HepG2 (cell line): ENCODE results near the gene ODC1. TPM values are rescaled to one million over a fixed set of nuclear protein-coding genes. Genes with fewer than 3 reads are reported as not detected.

Experiments
- AHR ChIP-seq: IDR thresholded peaks from 2 replicates; pipeline ENCODE4 v1.6.1; 2018; ENCODE audit warnings: missing genetic modification reagents, missing compliant biosample characterization
- ATF3 ChIP-seq: sonication (generic); formaldehyde crosslinking; IDR thresholded peaks from 2 replicates; pipeline ENCODE4 v1.4.0; 2020; ENCODE audit warnings: missing genetic modification reagents
- CREB1 ChIP-seq, 2 experiments: fragments of 450-650 bp in 1 of 2; IDR thresholded peaks; 2 replicates each; pipeline ENCODE4 v1.6.1; 2016 to 2017; ENCODE audit warnings: control low read depth in 1 of 2, mild to moderate bottlenecking in 1 of 2, missing compliant biosample characterization in 1 of 2, missing genetic modification characterization in 1 of 2
- ESRRA ChIP-seq: sonication (generic); formaldehyde crosslinking; IDR thresholded peaks from 2 replicates; pipeline ENCODE4 v1.5.1; 2020; ENCODE audit warnings: mild to moderate bottlenecking, low read depth, missing genetic modification reagents
- GABPB1 ChIP-seq: IDR thresholded peaks from 2 replicates; pipeline ENCODE4 v1.6.1; 2016; ENCODE audit warnings: mild to moderate bottlenecking, missing genetic modification reagents, moderate library complexity, missing compliant biosample characterization
- GTF3A ChIP-seq: sonication (generic); formaldehyde crosslinking; conservative IDR thresholded peaks from 2 replicates; pipeline ENCODE4 v1.4.0; 2020; ENCODE audit warnings: mild to moderate bottlenecking, missing genetic modification reagents
- HHEX ChIP-seq: IDR thresholded peaks from 2 replicates; pipeline ENCODE4 v1.6.1; 2016; ENCODE audit warnings: control low read depth
- JDP2 ChIP-seq: sonication (generic); formaldehyde crosslinking; IDR thresholded peaks from 2 replicates; pipeline ENCODE4 v1.8.1; 2022; ENCODE audit warnings: missing genetic modification reagents, borderline replicate concordance
- KDM1A ChIP-seq: IDR thresholded peaks from 2 replicates; pipeline ENCODE4 v1.6.1; 2016; ENCODE audit warnings: missing compliant biosample characterization
- MEF2D ChIP-seq: sonication (generic); formaldehyde crosslinking; IDR thresholded peaks from 2 replicates; pipeline ENCODE4 v1.5.1; 2020; ENCODE audit warnings: mild to moderate bottlenecking, missing genetic modification reagents
- MTERF4 ChIP-seq: sonication (generic); formaldehyde crosslinking; IDR thresholded peaks from 2 replicates; pipeline ENCODE4 v1.8.0; 2023; ENCODE audit warnings: mild to moderate bottlenecking, missing genetic modification reagents
- NKX3-1 ChIP-seq: sonication (generic); formaldehyde crosslinking; IDR thresholded peaks from 2 replicates; pipeline ENCODE4 v1.5.0; 2020; ENCODE audit warnings: missing genetic modification reagents
- PHF20 ChIP-seq: sonication (generic); formaldehyde crosslinking; IDR thresholded peaks from 2 replicates; pipeline ENCODE4 v1.5.0; 2020; ENCODE audit warnings: mild to moderate bottlenecking, missing genetic modification reagents
- REL ChIP-seq: sonication (generic); formaldehyde crosslinking; conservative IDR thresholded peaks from 2 replicates; pipeline ENCODE4 v1.8.0; 2022; ENCODE audit warnings: mild to moderate bottlenecking, missing genetic modification reagents, moderate library complexity
- SNAPC2 ChIP-seq: sonication (generic); formaldehyde crosslinking; IDR thresholded peaks from 2 replicates; pipeline ENCODE4 v1.8.1; 2022; ENCODE audit warnings: mild to moderate bottlenecking, missing genetic modification reagents
- ZBTB21 ChIP-seq: sonication (generic); formaldehyde crosslinking; IDR thresholded peaks from 2 replicates; pipeline ENCODE4 v1.4.0; 2020; ENCODE audit warnings: missing genetic modification reagents
- ZBTB43 ChIP-seq: sonication (generic); formaldehyde crosslinking; conservative IDR thresholded peaks from 2 replicates; pipeline ENCODE4 v1.4.0; 2020; ENCODE audit warnings: missing genetic modification reagents
- ZFP1 ChIP-seq: IDR thresholded peaks from 2 replicates; pipeline ENCODE4 v1.6.1; 2016
- ZNF230 ChIP-seq: sonication (generic); formaldehyde crosslinking; IDR thresholded peaks from 2 replicates; pipeline ENCODE4 v1.4.0; 2020; ENCODE audit warnings: mild to moderate bottlenecking, missing genetic modification reagents
- ZNF350 ChIP-seq: sonication (generic); formaldehyde crosslinking; IDR thresholded peaks from 2 replicates; pipeline ENCODE4 v1.4.0; 2020; ENCODE audit warnings: mild to moderate bottlenecking, low read depth, missing genetic modification reagents, borderline replicate concordance
- ZNF451 ChIP-seq: sonication (generic); formaldehyde crosslinking; IDR thresholded peaks from 2 replicates; pipeline ENCODE4 v1.5.0; 2020; ENCODE audit warnings: mild to moderate bottlenecking, missing genetic modification reagents
- ZNF563 ChIP-seq: sonication (generic); formaldehyde crosslinking; IDR thresholded peaks from 2 replicates; pipeline ENCODE4 v1.8.0; 2022; ENCODE audit warnings: mild to moderate bottlenecking, moderate library complexity, missing genetic modification reagents
- ZNF724P ChIP-seq: sonication (generic); formaldehyde crosslinking; IDR thresholded peaks from 2 replicates; pipeline ENCODE4 v1.8.0; 2022; ENCODE audit warnings: missing genetic modification reagents, borderline replicate concordance
- ZNF777 ChIP-seq: sonication (generic); formaldehyde crosslinking; IDR thresholded peaks from 2 replicates; pipeline ENCODE4 v1.4.0; 2020; ENCODE audit warnings: missing genetic modification reagents
- ZNF784 ChIP-seq: sonication (generic); formaldehyde crosslinking; IDR thresholded peaks from 2 replicates; pipeline ENCODE4 v1.5.1; 2020; ENCODE audit warnings: missing genetic modification reagents, mild to moderate bottlenecking, borderline replicate concordance
- ZNF792 ChIP-seq: IDR thresholded peaks from 2 replicates; pipeline ENCODE4 v1.6.1; 2016
- ZSCAN21 ChIP-seq: sonication (generic); formaldehyde crosslinking; IDR thresholded peaks from 2 replicates; pipeline ENCODE4 v1.8.0; 2022; ENCODE audit warnings: mild to moderate bottlenecking, missing genetic modification reagents, moderate library complexity, borderline replicate concordance
- polyA plus RNA-seq, 8 experiments: library from polyadenylated mRNA; depleted of rRNA in 3 of 8; stranded (reverse) in 7 of 8; unstranded in 1 of 8; fragments of >200 nt; fragmentation: Illumina TruSeq in 4 of 8; extraction: Trizol in 4 of 8; gene quantifications; 2 replicates each; pipeline versions ENCODE4 v1.2.1 to v1.2.3, GENCODE V29; 2011 to 2016; ENCODE audit warnings: low read depth in 4 of 8, missing spikeins in 1 of 8, mixed read lengths in 1 of 8; ENCODE audit not compliant: insufficient read depth in 1 of 8
- total RNA-seq, 5 experiments: library from RNA; depleted of rRNA; stranded (reverse); fragments of >200 nt; fragmentation: Illumina TruSeq; extraction: Trizol; gene quantifications; 2 replicates each; pipeline ENCODE4 v1.2.3, GENCODE V29; 2016; ENCODE audit warnings: low read depth in 1 of 5

The ODC1 gene
- total and polyA plus RNA-seq, 2 of the 13 experiments (the other 11 are each of a cell fraction or from before 2014, with no cell fraction given): 142 to 371 TPM

- TF ChIP-seq GTF3A (CRISPR knock-in tag): no peak
- peak; percentile 30; the same call in 1 of the 2 replicates for TF ChIP-seq ZBTB43 (CRISPR knock-in tag)
- TF ChIP-seq ZSCAN21 (CRISPR knock-in tag): peak; percentile 59; the same call in 1 of the 2 replicates
- peak; percentile 91; the same call in 1 of the 2 replicates for TF ChIP-seq ZNF350 (CRISPR knock-in tag)
- peak; percentile 76 for TF ChIP-seq PHF20
- peak; percentile 97 for TF ChIP-seq ZNF784 (CRISPR knock-in tag)
- TF ChIP-seq SNAPC2 (CRISPR knock-in tag): peak; percentile 64; the same call in 1 of the 2 replicates
- TF ChIP-seq CREB1 (IDR thresholded peaks at IDR 0.05): peak; percentile 84
- peak; percentile 90 for TF ChIP-seq CREB1 (CRISPR knock-in tag; IDR thresholded peaks at IDR 0.05)
- TF ChIP-seq ZNF724P (CRISPR knock-in tag): no peak; the same call in 1 of the 2 replicates
- TF ChIP-seq ZNF230 (CRISPR knock-in tag): 0 out of 2 replicates have a peak, but pooled peaks have one; percentile 52
- peak; percentile 41; the same call in 1 of the 2 replicates for TF ChIP-seq ZNF451
- peak; percentile 98 for TF ChIP-seq ATF3 (CRISPR knock-in tag)
- no peak for TF ChIP-seq ZNF777
- TF ChIP-seq REL (CRISPR knock-in tag): no peak
- peak; percentile 96 for TF ChIP-seq ZBTB21 (CRISPR knock-in tag)
- TF ChIP-seq ZFP1 (CRISPR knock-in tag): 0 out of 2 replicates have a peak, but pooled peaks have one; percentile 78
- TF ChIP-seq NKX3-1 (CRISPR knock-in tag): peak; percentile 16
- TF ChIP-seq JDP2 (CRISPR knock-in tag): no peak
- TF ChIP-seq ESRRA (CRISPR knock-in tag): no peak
- TF ChIP-seq ZNF563: peak; percentile 64; the same call in 1 of the 2 replicates
- TF ChIP-seq ZNF792 (CRISPR knock-in tag): peak; percentile 80; the same call in 1 of the 2 replicates
- peak; percentile 83 for TF ChIP-seq MEF2D (CRISPR knock-in tag)
- 0 out of 2 replicates have a peak, but pooled peaks have one; percentile 39 for TF ChIP-seq KDM1A
- peak; percentile 37; the same call in 1 of the 2 replicates for TF ChIP-seq HHEX (CRISPR knock-in tag)
- no peak for TF ChIP-seq MTERF4 (CRISPR knock-in tag)
- TF ChIP-seq AHR: peak; percentile 95
- TF ChIP-seq GABPB1: peak; percentile 96
Observed at GRCh38 chr2:10449838-10450691, 1.9 kb upstream of the ODC1 start (continued).
